WTC11 (cell line): ENCODE data around the gene MEFV. TPM values are rescaled to one million over a fixed set of nuclear protein-coding genes. Genes with fewer than 3 reads are reported as not detected.

ENCODE experiments used
- ARID4B ChIP-seq: sonication (generic); formaldehyde crosslinking; IDR thresholded peaks from 2 replicates; pipeline ENCODE4 v1.8.0; 2023; ENCODE audit warnings: missing genetic modification reagents, mild to moderate bottlenecking, borderline replicate concordance
- ATF1 ChIP-seq: sonication (generic); formaldehyde crosslinking; IDR thresholded peaks from 2 replicates; pipeline ENCODE4 v1.8.1; 2023; ENCODE audit warnings: mild to moderate bottlenecking, moderate library complexity, missing genetic modification reagents
- ATF6 ChIP-seq: sonication (generic); formaldehyde crosslinking; IDR thresholded peaks from 2 replicates; pipeline ENCODE4 v1.8.1; 2023; ENCODE audit warnings: mild to moderate bottlenecking, missing genetic modification reagents
- CBFB ChIP-seq: sonication (generic); formaldehyde crosslinking; IDR thresholded peaks from 2 replicates; pipeline ENCODE4 v1.8.1; 2022; ENCODE audit warnings: mild to moderate bottlenecking, low read depth, missing genetic modification reagents
- CREB1 ChIP-seq: sonication (generic); formaldehyde crosslinking; IDR thresholded peaks from 2 replicates; pipeline ENCODE4 v1.8.0; 2023; ENCODE audit warnings: mild to moderate bottlenecking, missing genetic modification reagents
- CREM ChIP-seq: sonication (generic); formaldehyde crosslinking; IDR thresholded peaks from 2 replicates; pipeline ENCODE4 v1.8.1; 2022; ENCODE audit warnings: mild to moderate bottlenecking, missing genetic modification reagents, moderate library complexity
- ETV6 ChIP-seq: sonication (generic); formaldehyde crosslinking; IDR thresholded peaks from 2 replicates; pipeline ENCODE4 v1.8.1; 2022; ENCODE audit warnings: mild to moderate bottlenecking, missing genetic modification reagents
- FOXK1 ChIP-seq: sonication (generic); formaldehyde crosslinking; IDR thresholded peaks from 2 replicates; pipeline ENCODE4 v1.8.0; 2022; ENCODE audit warnings: mild to moderate bottlenecking, moderate library complexity, missing genetic modification reagents
- IRF2 ChIP-seq: sonication (generic); formaldehyde crosslinking; IDR thresholded peaks from 2 replicates; pipeline ENCODE4 v1.8.0; 2022; ENCODE audit warnings: low read depth, missing genetic modification reagents, borderline replicate concordance
- JAZF1 ChIP-seq: fragments of 250-450 bp; sonication (Bioruptor Pico); IDR thresholded peaks from 2 replicates; pipeline ENCODE4 v1.9.0; 2021; ENCODE audit warnings: moderate library complexity, mild to moderate bottlenecking, inconsistent platforms
- JUN ChIP-seq: sonication (generic); formaldehyde crosslinking; IDR thresholded peaks from 2 replicates; pipeline ENCODE4 v1.8.0; 2023; ENCODE audit warnings: mild to moderate bottlenecking, missing genetic modification reagents
- NFE2L1 ChIP-seq: sonication (generic); formaldehyde crosslinking; IDR thresholded peaks from 2 replicates; pipeline ENCODE4 v1.8.1; 2023; ENCODE audit warnings: missing genetic modification reagents
- NR3C1 ChIP-seq: sonication (generic); formaldehyde crosslinking; conservative IDR thresholded peaks from 2 replicates; pipeline ENCODE4 v1.8.1; 2023; ENCODE audit warnings: low read depth, mild to moderate bottlenecking, missing genetic modification reagents
- PRRX2 ChIP-seq: fragments of 250-450 bp; sonication (Bioruptor Pico); IDR thresholded peaks from 2 replicates; pipeline ENCODE4 v1.8.0; 2021; ENCODE audit warnings: mild to moderate bottlenecking
- RELA ChIP-seq: sonication (generic); formaldehyde crosslinking; IDR thresholded peaks from 2 replicates; pipeline ENCODE4 v1.8.1; 2022; ENCODE audit warnings: missing genetic modification reagents, mild to moderate bottlenecking, borderline replicate concordance
- SMAD3 ChIP-seq: sonication (generic); formaldehyde crosslinking; IDR thresholded peaks from 2 replicates; pipeline ENCODE4 v1.8.0; 2022; ENCODE audit warnings: missing genetic modification reagents, mild to moderate bottlenecking, borderline replicate concordance
- TEAD1 ChIP-seq: sonication (generic); formaldehyde crosslinking; IDR thresholded peaks from 2 replicates; pipeline ENCODE4 v1.8.0; 2022; ENCODE audit warnings: mild to moderate bottlenecking, missing genetic modification reagents
- USF1 ChIP-seq: sonication (generic); formaldehyde crosslinking; IDR thresholded peaks from 2 replicates; pipeline ENCODE4 v1.8.0; 2022; ENCODE audit warnings: mild to moderate bottlenecking, missing genetic modification reagents
- ZNF317 ChIP-seq: sonication (generic); formaldehyde crosslinking; IDR thresholded peaks from 2 replicates; pipeline ENCODE4 v1.8.1; 2023; ENCODE audit warnings: low read depth, mild to moderate bottlenecking, moderate library complexity, missing genetic modification reagents, borderline replicate concordance
- ZNF396 ChIP-seq: fragments of 250-450 bp; sonication (Bioruptor Pico); IDR thresholded peaks from 2 replicates; pipeline ENCODE4 v1.8.0; 2021; ENCODE audit warnings: mild to moderate bottlenecking, moderate library complexity, borderline replicate concordance
- ZNF416 ChIP-seq: fragments of 250-450 bp; sonication (Bioruptor Pico); IDR thresholded peaks from 2 replicates; pipeline ENCODE4 v1.9.0; 2021; ENCODE audit warnings: mild to moderate bottlenecking, inconsistent platforms
- ZNF423 ChIP-seq: fragments of 250-450 bp; sonication (Bioruptor Pico); IDR thresholded peaks from 2 replicates; pipeline ENCODE4 v2.1.2; 2022; ENCODE audit warnings: mild to moderate bottlenecking, moderate library complexity
- ZNF671 ChIP-seq: fragments of 250-450 bp; sonication (Bioruptor Pico); IDR thresholded peaks from 2 replicates; pipeline ENCODE4 v1.8.0; 2021; ENCODE audit warnings: mild to moderate bottlenecking
- total RNA-seq: library from RNA; stranded (reverse); gene quantifications from 3 replicates; pipeline ENCODE4 v1.2.3, GENCODE V29; 2021
- TF ChIP-seq, protein P1 (sequence below): sonication (generic); formaldehyde crosslinking; IDR thresholded peaks from 2 replicates; pipeline ENCODE4 v1.8.1; 2023; ENCODE audit warnings: mild to moderate bottlenecking, missing genetic modification reagents, moderate library complexity
- TF ChIP-seq, protein P2 (sequence below): fragments of 250-450 bp; sonication (Bioruptor Pico); IDR thresholded peaks from 2 replicates; pipeline ENCODE4 v1.9.0; 2021; ENCODE audit warnings: mild to moderate bottlenecking
- TF ChIP-seq, protein P3 (sequence below): sonication (generic); formaldehyde crosslinking; conservative IDR thresholded peaks from 2 replicates; pipeline ENCODE4 v1.8.1; 2023; ENCODE audit warnings: mild to moderate bottlenecking, low read depth, missing genetic modification reagents, moderate library complexity

Gene MEFV
- total RNA-seq, 1 experiment from 2014 or later, result 0.09 TPM

DNA sequence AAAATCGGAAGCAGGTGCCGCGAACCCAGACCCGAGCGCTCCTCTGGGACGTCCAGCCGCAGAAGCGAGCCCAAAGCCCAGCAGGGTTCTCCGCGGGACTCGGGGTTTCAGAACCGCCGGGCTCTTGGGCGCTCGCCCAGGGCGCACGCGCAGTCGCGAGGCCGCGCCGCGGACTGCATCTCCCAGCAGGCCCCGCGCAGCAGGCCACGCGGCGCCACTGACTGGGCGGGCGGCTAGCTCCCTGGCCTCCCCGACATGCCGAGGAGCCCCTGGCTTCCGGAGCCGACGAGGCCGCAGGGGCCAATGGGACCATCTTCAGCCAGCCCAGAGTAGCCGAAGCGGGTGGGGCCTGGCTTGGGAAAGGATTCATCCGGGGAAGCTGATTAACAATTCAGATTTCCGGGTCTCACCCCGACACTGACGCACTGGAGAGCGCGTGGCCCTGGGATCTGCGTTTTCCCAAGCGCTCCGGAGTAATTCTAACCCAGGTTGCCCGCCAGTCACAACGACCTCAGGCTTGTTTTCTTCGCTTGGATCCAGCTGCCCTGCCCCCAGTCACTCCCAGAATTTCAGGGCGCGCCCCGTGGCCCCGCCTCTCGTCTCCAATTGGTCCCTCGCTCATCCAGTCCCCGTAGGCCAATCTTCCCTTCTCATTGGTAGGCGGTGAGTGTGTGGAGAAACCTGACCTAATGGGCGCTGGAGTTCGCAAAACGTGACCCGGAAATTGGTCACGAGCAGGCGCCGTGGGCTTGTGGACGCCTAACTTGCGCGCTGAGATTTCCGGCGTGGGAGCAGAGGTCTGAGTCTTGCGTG, 26.5 kb upstream of the MEFV start, which contains the start of gene ZNF263 (continued):
- no peak for TF ChIP-seq CBFB
- peak; percentile 53; the same call in 1 of the 2 replicates for TF ChIP-seq JUN (CRISPR knock-in tag)
- TF ChIP-seq ZNF317 (CRISPR knock-in tag), result 0 out of 2 replicates have a peak, but pooled peaks have one; percentile 11
- TF ChIP-seq ATF1, result no peak
- TF ChIP-seq CREM (CRISPR knock-in tag), result peak; percentile 94; the same call in 1 of the 2 replicates
- TF ChIP-seq JAZF1 (CRISPR knock-in tag), result no peak
- TF ChIP-seq PRRX2, result no peak
- no peak for TF ChIP-seq ZNF416 (CRISPR knock-in tag)
- no peak for TF ChIP-seq IRF2 (CRISPR knock-in tag)
- TF ChIP-seq ATF6 (CRISPR knock-in tag), result no peak
- peak; percentile 29; the same call in 1 of the 2 replicates for TF ChIP-seq ETV6 (CRISPR knock-in tag)
- peak; percentile 92 for TF ChIP-seq USF1 (CRISPR knock-in tag)
- no peak for TF ChIP-seq NR3C1 (CRISPR knock-in tag)
- TF ChIP-seq CREB1 (CRISPR knock-in tag), result 0 out of 2 replicates have a peak, but pooled peaks have one; percentile 62
- no peak; the same call in 1 of the 2 replicates for TF ChIP-seq TEAD1 (CRISPR knock-in tag)
- peak; percentile 39; the same call in 1 of the 2 replicates for TF ChIP-seq FOXK1 (CRISPR knock-in tag)
- TF ChIP-seq, protein P1, sequence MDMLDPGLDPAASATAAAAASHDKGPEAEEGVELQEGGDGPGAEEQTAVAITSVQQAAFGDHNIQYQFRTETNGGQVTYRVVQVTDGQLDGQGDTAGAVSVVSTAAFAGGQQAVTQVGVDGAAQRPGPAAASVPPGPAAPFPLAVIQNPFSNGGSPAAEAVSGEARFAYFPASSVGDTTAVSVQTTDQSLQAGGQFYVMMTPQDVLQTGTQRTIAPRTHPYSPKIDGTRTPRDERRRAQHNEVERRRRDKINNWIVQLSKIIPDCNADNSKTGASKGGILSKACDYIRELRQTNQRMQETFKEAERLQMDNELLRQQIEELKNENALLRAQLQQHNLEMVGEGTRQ (CRISPR knock-in tag), result peak; percentile 90
- TF ChIP-seq, protein P2, sequence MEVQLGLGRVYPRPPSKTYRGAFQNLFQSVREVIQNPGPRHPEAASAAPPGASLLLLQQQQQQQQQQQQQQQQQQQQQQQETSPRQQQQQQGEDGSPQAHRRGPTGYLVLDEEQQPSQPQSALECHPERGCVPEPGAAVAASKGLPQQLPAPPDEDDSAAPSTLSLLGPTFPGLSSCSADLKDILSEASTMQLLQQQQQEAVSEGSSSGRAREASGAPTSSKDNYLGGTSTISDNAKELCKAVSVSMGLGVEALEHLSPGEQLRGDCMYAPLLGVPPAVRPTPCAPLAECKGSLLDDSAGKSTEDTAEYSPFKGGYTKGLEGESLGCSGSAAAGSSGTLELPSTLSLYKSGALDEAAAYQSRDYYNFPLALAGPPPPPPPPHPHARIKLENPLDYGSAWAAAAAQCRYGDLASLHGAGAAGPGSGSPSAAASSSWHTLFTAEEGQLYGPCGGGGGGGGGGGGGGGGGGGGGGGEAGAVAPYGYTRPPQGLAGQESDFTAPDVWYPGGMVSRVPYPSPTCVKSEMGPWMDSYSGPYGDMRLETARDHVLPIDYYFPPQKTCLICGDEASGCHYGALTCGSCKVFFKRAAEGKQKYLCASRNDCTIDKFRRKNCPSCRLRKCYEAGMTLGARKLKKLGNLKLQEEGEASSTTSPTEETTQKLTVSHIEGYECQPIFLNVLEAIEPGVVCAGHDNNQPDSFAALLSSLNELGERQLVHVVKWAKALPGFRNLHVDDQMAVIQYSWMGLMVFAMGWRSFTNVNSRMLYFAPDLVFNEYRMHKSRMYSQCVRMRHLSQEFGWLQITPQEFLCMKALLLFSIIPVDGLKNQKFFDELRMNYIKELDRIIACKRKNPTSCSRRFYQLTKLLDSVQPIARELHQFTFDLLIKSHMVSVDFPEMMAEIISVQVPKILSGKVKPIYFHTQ (CRISPR knock-in tag), result no peak
- TF ChIP-seq, protein P3, sequence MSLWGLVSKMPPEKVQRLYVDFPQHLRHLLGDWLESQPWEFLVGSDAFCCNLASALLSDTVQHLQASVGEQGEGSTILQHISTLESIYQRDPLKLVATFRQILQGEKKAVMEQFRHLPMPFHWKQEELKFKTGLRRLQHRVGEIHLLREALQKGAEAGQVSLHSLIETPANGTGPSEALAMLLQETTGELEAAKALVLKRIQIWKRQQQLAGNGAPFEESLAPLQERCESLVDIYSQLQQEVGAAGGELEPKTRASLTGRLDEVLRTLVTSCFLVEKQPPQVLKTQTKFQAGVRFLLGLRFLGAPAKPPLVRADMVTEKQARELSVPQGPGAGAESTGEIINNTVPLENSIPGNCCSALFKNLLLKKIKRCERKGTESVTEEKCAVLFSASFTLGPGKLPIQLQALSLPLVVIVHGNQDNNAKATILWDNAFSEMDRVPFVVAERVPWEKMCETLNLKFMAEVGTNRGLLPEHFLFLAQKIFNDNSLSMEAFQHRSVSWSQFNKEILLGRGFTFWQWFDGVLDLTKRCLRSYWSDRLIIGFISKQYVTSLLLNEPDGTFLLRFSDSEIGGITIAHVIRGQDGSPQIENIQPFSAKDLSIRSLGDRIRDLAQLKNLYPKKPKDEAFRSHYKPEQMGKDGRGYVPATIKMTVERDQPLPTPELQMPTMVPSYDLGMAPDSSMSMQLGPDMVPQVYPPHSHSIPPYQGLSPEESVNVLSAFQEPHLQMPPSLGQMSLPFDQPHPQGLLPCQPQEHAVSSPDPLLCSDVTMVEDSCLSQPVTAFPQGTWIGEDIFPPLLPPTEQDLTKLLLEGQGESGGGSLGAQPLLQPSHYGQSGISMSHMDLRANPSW (CRISPR knock-in tag), result no peak
- no peak for TF ChIP-seq ZNF671 (CRISPR knock-in tag)
- TF ChIP-seq ZNF396 (CRISPR knock-in tag), result no peak
- no peak; the same call in 1 of the 2 replicates for TF ChIP-seq ARID4B
- no peak for TF ChIP-seq ZNF423 (CRISPR knock-in tag)
- TF ChIP-seq NFE2L1 (CRISPR knock-in tag), result no peak
- TF ChIP-seq RELA (CRISPR knock-in tag), result no peak; the same call in 1 of the 2 replicates
- 0 out of 2 replicates have a peak, but pooled peaks have one; percentile 44 for TF ChIP-seq SMAD3 (CRISPR knock-in tag)
